ENCODE data around the gene UNC13A. TPM values are rescaled to one million over a fixed set of nuclear protein-coding genes. Genes with fewer than 3 reads are reported as not detected.

UNC13A gene
- total and polyA plus RNA-seq, 2 of the 8 experiments (the other 6 are each of a cell fraction or from before 2014, with no cell fraction given): 13.1 to 47.6 TPM

DNA sequence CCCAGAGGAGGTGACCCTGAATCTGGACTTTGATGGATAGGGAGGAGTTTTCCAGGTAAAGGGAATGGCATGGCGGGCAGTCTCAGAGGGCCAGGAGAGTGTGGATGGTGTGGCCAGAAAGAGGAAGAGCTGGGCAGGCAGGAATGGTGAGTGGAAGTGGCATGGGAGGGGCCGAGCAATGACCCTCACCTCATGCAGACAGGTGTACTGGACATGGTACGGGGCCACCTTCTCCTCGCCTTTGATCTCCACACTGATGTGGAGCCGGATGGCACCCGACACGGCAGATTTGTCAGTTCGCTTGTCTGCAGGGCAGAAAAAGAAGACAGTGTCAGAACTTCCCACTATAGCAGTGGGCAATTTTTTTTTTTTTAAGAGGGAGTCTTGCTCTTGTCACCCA lies 45.5 kb downstream of the UNC13A start:
- no peak overlapping the region for H4K8ac ChIP-seq (ENCODE audit: extremely low read depth, insufficient read depth, low read length)
- no peaks in the 10 kb centered on the region for H3K79me2 ChIP-seq (ENCODE audit: control insufficient read depth in 1 of 2, insufficient read depth in 2 of 2, low read length in 2 of 2)
- no peak overlapping the region for H3K4ac ChIP-seq (replicated peaks; ENCODE audit: insufficient read length, low read depth, low read length)
- no peak for DNase-seq (ENCODE audit: low read depth in 1 of 2, low spot score in 2 of 2)
- H2BK5ac ChIP-seq (ENCODE audit: low read depth, low read length): no peak overlapping the region
- no peaks in the 10 kb centered on the region for H3K79me1 ChIP-seq (ENCODE audit: low read depth, low read length)
- FAIRE-seq: no peak
- 99% methylated on average over 8 of the region's 8 CpGs; no CpG with 5 or more reads in 1 of the 2 experiments for WGBS, 2 experiments (ENCODE audit: extremely low coverage in 1 of 2, insufficient coverage in 1 of 2, insufficient read length in 1 of 2, insufficient replicate concordance in 2 of 2, low coverage in 1 of 2, low lambda C conversion rate in 2 of 2, missing lambda C conversion rate in 1 of 2)
- H3K4me2 ChIP-seq (ENCODE audit: insufficient read depth in 1 of 2, low read depth in 2 of 2, low read length in 2 of 2): no peak overlapping the region
- H3K27ac ChIP-seq (ENCODE audit: low read depth, low read length): no peak overlapping the region
- TF ChIP-seq ZNF274 (IDR thresholded peaks at IDR 0.05; ENCODE audit: borderline replicate concordance, extremely low read depth, low read length) (no peak), POU5F1 (IDR thresholded peaks at IDR 0.05; ENCODE audit: low read depth, low read length) (no peak), SIX5 (IDR thresholded peaks at IDR 0.05; ENCODE audit: low read depth, low read length) (no peak), SIRT6 (IDR thresholded peaks at IDR 0.05; ENCODE audit: low read length) (no peak), FOSL1 (IDR thresholded peaks at IDR 0.05; ENCODE audit: insufficient read depth, low read depth, low read length) (no peak), GTF2F1 (IDR thresholded peaks at IDR 0.05; ENCODE audit: borderline replicate concordance, low read depth, low read length) (no peak), SP4 (IDR thresholded peaks at IDR 0.05; ENCODE audit: low read length) (no peak), TAF7 (optimal IDR thresholded peaks at IDR 0.05; ENCODE audit: borderline replicate concordance, low read depth, low read length) (no peak), YY1 (IDR thresholded peaks at IDR 0.05; ENCODE audit: low read depth, low read length) (no peak)
- TF ChIP-seq, protein P1, sequence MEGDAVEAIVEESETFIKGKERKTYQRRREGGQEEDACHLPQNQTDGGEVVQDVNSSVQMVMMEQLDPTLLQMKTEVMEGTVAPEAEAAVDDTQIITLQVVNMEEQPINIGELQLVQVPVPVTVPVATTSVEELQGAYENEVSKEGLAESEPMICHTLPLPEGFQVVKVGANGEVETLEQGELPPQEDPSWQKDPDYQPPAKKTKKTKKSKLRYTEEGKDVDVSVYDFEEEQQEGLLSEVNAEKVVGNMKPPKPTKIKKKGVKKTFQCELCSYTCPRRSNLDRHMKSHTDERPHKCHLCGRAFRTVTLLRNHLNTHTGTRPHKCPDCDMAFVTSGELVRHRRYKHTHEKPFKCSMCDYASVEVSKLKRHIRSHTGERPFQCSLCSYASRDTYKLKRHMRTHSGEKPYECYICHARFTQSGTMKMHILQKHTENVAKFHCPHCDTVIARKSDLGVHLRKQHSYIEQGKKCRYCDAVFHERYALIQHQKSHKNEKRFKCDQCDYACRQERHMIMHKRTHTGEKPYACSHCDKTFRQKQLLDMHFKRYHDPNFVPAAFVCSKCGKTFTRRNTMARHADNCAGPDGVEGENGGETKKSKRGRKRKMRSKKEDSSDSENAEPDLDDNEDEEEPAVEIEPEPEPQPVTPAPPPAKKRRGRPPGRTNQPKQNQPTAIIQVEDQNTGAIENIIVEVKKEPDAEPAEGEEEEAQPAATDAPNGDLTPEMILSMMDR (IDR thresholded peaks at IDR 0.05; ENCODE audit: control extremely low read depth in 1 of 3, insufficient read depth in 1 of 3, low read depth in 1 of 3, low read length in 3 of 3): no peak
- H3K23me2 ChIP-seq (ENCODE audit: low read depth, low read length): peaks cover 8% of the 10 kb centered on the region; the same call in 1 of the 2 replicates
- H4K91ac ChIP-seq (replicated peaks; ENCODE audit: insufficient read length, low read length): no peak overlapping the region
- H2AK5ac ChIP-seq (ENCODE audit: low read depth, low read length): no peak overlapping the region
- no peak overlapping the region for H3K23ac ChIP-seq (ENCODE audit: insufficient read length)
- no peak overlapping the region for H2BK120ac ChIP-seq (replicated peaks; ENCODE audit: low read depth, low read length)
- no peak overlapping the region for H3K4me3 ChIP-seq (ENCODE audit: extremely low read depth in 1 of 4, insufficient read depth in 2 of 4, low read depth in 3 of 4, low read length in 4 of 4)
- H2BK15ac ChIP-seq (ENCODE audit: low read length): no peak overlapping the region
- no peak overlapping the region for H3K18ac ChIP-seq (ENCODE audit: extremely low read depth, low read length)
- H3K56ac ChIP-seq (replicated peaks; ENCODE audit: insufficient read length, low read depth, low read length): no peak overlapping the region
- H3K36me3 ChIP-seq (ENCODE audit: control insufficient read depth in 2 of 4, insufficient read depth in 4 of 4, low read length in 3 of 4): peaks cover 7 to 47% (median 17%) of the 10 kb centered on the region in 4 experiments; a peak in 7 of 8 replicates
- no peaks in the 10 kb centered on the region for H3K4me1 ChIP-seq (replicated peaks in 1 of 4; ENCODE audit: control insufficient read depth in 3 of 4, insufficient read depth in 4 of 4, low read length in 3 of 4)
- H3K9ac ChIP-seq (replicated peaks in 1 of 4; ENCODE audit: extremely low read depth in 1 of 4, low read depth in 3 of 4, low read length in 3 of 4): no peak overlapping the region
- no peaks in the 10 kb centered on the region for H3K27me3 ChIP-seq (replicated peaks in 1 of 4; ENCODE audit: control insufficient read depth in 3 of 4, extremely low read depth in 1 of 4, insufficient read depth in 3 of 4, low read length in 3 of 4)
- CTCF ChIA-PET (ENCODE audit: partially characterized antibody): interaction anchor here (0.7 kb wide), 1 partner anchor 231 kb away, joined by 3 read pairs; no protein-coding TSS in a partner anchor
- no peak overlapping the region for H2BK12ac ChIP-seq (ENCODE audit: low read depth, low read length)
- POLR2A ChIA-PET (ENCODE audit: partially characterized antibody): no interaction called here
- H3K14ac ChIP-seq (ENCODE audit: insufficient read length): no peak overlapping the region
- no peak overlapping the region for H2AFZ ChIP-seq (ENCODE audit: low read length)
- peaks cover 0 to 10% of the 10 kb centered on the region in 2 experiments for H4K20me1 ChIP-seq (replicated peaks in 1 of 2; ENCODE audit: control insufficient read depth in 1 of 2, insufficient read depth in 2 of 2, low read length in 2 of 2)
- no peaks in the 10 kb centered on the region for H3K9me3 ChIP-seq (ENCODE audit: insufficient read depth in 2 of 2, low read depth in 1 of 2, low read length in 1 of 2)
- H2BK20ac ChIP-seq (ENCODE audit: low read length): no peak overlapping the region
- H4K5ac ChIP-seq (ENCODE audit: insufficient read length, low read depth, low read length): no peak overlapping the region
